Raji (cell line): ENCODE data around the gene REXO4.

ENCODE experiments used
- POLR2A ChIP-seq: IDR thresholded peaks from 2 replicates; pipeline ENCODE4 v1.6.1; 2011; ENCODE audit warnings: low read depth, low read length, control low read depth; ENCODE audit not compliant: insufficient read depth

REXO4 gene

GRCh38 chr9:133386338-133386737 is 31.5 kb downstream of the REXO4 start:
- TF ChIP-seq POLR2A, result no peak

GRCh38 chr9:133385452-133385851 is 32.4 kb downstream of the REXO4 start:
- TF ChIP-seq POLR2A, result no peak

DNA sequence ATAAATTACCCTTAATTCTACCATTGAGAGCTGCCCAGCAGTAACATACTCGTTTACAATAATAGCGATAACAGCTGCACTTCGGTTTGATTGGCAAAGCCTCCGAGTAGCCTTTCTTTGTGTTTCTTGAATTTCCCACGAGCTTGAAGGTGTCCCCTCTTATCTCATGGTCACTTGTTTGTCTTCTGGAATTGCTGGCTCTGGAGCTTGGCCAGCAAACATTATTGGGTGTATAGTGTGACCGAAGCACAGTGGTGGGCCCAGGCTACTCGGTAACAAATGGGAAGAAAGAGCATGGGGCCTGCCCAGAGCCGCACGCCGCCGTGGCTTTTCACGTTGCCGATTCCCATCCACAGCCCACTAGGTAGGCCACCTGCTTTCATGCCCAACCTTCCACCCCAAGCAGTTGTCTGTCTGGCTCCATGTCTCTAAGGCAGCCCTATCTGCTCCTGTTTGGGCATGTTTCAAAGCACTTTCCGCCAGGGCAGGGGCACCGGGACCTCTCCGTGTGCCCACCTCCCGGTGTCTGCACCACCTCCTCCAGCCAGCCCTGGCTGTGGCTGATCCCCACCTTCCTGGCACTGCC is 33.0 kb downstream of the REXO4 start:
- no peak for TF ChIP-seq POLR2A

DNA sequence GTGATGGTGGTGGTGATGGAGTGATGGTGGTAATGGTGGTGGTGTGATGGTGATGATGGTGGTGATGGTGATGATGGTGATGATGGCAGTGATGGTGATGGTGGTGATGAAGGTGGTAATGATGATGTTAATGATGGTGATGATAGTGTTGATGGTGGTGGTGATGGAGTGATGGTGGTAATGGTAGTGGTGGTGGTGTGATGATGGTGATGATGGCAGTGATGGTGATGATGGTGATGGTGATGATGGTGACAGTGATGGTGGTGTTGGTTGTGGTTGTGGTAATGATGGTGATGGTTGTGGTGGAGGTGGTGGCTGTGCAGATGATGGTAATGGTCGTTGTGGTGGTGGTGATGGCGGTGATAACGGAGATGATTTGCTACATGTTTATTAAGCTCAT is 34.4 kb downstream of the REXO4 start:
- no peak for TF ChIP-seq POLR2A

GRCh38 chr9:133382507-133383141 is 35.2 kb downstream of the REXO4 start:
- TF ChIP-seq POLR2A, result no peak

DNA sequence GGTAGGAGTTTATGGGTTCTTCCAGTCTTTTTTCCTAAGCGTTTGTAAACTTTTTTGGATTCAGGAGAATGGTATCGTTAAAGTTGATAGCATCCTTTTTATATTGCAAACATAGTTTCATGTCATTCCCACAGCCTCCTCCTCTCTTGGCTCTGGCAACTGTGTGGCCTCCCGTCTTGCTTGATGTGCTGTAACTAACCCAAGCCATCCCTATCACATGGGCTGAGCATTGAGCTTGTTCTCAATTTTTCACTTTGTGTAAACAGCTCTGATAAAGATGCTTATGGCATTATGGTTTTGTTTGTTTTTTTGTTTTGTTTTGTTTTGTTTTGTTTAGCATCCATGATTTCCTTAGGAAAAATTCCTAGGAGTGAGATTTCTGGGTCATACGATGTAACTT is 37.1 kb downstream of the REXO4 start:
- no peak for TF ChIP-seq POLR2A

DNA sequence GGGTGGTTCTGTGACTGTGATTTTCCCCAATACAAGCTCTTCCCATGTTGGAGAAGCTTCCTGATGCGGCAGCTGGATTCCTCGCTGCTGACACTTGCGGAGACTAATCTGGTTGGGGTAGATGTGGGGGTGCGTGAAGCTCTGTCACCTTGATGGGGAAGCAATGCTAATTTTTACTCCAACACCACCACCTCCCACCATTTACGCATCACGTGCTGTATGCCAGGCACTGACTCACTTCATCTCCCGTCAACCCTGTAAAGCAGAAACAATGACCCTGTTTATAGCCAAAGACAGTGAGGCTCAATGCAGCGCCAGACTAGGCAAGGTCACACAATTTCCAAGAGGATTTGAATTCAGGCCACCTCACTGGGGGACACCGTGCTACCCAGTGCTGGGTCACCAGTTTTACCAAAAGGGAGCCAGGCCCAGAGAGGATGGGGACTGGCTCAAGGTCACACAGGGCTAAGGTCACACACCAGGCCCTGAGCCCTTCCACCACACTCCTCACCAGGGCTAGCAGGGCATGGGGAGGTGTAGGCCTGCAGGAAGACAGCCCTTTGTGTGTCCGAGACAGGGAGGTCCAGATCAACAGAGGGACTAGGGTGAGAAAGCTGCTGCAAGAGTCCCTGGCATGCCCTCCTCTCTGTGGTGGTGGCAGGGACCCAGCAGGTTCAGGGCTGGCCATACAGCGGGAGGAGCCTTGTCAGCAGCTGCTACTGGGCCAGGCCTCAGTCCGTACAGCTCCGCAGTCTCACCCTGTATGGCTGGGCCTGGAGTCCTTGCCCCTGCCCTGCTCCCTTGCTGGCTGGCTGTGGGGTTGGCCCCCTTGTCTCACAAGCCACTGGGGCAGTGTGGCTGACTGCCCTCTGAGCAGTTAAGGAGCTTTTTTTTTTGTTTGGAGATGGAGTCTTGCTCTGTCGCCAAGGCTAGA is 38.4 kb downstream of the REXO4 start:
- TF ChIP-seq POLR2A, result no peak

- no peak for TF ChIP-seq POLR2A
Measured at GRCh38 chr9:133378408-133378962, 39.3 kb downstream of the REXO4 start.

DNA sequence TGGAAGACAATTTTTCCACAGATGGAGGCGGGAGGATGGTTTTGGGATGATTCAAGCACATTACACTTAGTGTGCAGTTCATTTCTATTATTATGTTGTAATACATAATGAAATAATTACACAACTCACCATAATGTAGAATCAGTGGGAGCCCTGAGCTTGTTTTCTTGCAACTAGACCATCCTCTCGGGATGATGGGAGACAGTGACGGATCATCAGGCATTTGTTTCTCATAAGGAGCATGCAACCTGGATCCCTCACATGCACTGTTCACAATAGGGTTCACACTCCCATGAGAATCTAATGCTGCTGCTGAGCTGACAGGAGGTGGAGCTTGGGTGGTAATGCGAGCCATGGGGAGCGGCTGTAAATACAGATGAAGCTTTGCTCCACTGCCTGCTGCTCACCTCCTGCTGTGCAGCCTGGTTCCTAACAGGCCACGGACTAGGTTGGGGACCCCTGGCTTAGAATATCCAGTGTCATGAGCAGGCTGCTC is 40.0 kb downstream of the REXO4 start:
- TF ChIP-seq POLR2A, result no peak

- peak; percentile 82 for TF ChIP-seq POLR2A
Measured at GRCh38 chr9:133375724-133376654, 41.8 kb downstream of the REXO4 start, which contains the start of the genes STKLD1 and SURF4. TSS of gene STKLD1 (plus strand) at chr9:133376366. CDS start at chr9:133376474, 108 bp downstream. TSS of gene SURF4 (minus strand) at chr9:133376060. CDS start at chr9:133375969, 91 bp downstream.

DNA sequence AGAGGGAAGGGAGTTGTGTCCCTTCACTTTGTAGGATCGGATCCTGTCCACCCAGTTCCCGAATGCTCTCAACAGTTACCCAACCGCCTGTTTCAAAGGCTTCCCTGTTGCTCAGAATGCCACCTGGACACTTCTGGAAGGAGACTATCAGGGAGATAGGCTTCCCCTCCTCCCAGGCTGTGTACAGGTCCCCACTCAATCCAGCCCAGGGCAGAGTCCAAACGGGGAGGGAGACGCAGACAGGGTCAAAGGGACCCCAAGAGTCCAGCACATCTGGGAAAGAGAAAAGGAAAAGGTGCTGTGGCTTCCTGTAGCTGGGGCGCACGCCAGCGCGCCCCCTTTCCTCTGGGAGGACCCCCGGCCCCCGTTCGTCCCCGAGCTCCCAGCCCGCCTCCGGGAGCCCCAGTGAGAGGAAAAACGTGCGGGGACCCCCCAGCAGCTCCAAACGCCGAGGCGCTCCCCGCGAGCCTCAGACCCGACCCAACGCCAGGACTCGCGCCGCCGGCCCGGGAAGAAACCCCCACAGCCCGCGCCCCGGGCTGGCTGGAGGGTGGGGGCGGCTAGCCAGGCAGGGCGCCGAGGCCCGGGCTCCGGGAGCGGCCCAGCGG is 42.6 kb downstream of the REXO4 start:
- no peak for TF ChIP-seq POLR2A

GRCh38 chr9:133374612-133375115 is 43.1 kb downstream of the REXO4 start:
- TF ChIP-seq POLR2A, result no peak

GRCh38 chr9:133372144-133372543 is 45.7 kb downstream of the REXO4 start:
- no peak for TF ChIP-seq POLR2A
